IPS-18c (cell line): ENCODE measurements around the gene KCNN2.
A peak's percentile ranks its signal among the peaks of the same experiment; 100 is the strongest.

Experiments used
- H3K4me3 ChIP-seq: 2 replicates; pipeline ENCODE4 v1.7.0; 2013; ENCODE audit warnings: low read depth, mild to moderate bottlenecking, low read length, moderate library complexity; ENCODE audit not compliant: insufficient read depth
- H3K9me3 ChIP-seq: one replicate; pipeline ENCODE4 v1.6.1; 2013; ENCODE audit warnings: mild to moderate bottlenecking, low read length, moderate library complexity; ENCODE audit not compliant: control insufficient read depth, insufficient read depth

KCNN2 gene

DNA sequence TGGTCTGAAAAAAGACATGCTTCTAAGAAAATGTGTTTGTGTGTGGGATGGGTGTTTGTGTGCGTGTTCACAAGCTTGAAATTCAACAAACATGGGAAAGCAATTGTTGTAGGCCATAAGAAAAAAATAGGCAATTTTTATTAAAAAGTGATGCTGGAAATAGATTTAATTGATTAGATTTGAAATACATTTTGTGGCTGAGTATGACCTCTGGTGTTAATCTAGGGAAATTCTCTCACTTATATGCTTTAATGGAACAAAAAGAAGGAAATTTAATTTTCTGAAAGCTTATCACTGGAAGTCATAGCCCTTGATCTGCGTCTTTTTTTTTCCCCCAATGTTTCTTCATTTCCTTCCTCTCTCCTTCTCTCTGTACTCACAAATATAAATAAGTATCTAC lies 3.5 kb upstream of the KCNN2 start:
- Histone ChIP-seq H3K4me3 (no peak overlapping the region), H3K9me3 (no peaks in the 10 kb centered on the region)

DNA sequence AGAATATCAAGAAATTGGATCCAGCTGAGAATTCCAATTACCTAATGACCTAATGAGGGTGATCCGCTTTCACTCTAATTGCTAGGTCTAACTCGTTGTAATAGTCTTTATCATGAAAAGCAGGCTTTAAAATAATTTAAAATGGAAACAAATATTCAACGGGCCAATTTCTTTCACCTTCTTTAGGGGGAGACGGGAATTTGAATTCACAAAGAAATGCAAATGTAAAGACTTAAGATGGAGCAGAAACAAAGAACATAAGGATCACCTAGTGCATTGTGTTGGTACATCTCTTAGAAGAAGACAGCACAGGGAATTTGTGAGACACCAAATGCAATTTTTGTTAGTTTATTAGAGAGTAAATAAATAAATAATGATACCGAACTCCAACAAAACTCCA lies 1.5 kb upstream of the KCNN2 start:
- Histone ChIP-seq H3K9me3 (no peaks in the 10 kb centered on the region), H3K4me3 (peak overlapping the region; percentile 93; the same call in 1 of the 2 replicates)

DNA sequence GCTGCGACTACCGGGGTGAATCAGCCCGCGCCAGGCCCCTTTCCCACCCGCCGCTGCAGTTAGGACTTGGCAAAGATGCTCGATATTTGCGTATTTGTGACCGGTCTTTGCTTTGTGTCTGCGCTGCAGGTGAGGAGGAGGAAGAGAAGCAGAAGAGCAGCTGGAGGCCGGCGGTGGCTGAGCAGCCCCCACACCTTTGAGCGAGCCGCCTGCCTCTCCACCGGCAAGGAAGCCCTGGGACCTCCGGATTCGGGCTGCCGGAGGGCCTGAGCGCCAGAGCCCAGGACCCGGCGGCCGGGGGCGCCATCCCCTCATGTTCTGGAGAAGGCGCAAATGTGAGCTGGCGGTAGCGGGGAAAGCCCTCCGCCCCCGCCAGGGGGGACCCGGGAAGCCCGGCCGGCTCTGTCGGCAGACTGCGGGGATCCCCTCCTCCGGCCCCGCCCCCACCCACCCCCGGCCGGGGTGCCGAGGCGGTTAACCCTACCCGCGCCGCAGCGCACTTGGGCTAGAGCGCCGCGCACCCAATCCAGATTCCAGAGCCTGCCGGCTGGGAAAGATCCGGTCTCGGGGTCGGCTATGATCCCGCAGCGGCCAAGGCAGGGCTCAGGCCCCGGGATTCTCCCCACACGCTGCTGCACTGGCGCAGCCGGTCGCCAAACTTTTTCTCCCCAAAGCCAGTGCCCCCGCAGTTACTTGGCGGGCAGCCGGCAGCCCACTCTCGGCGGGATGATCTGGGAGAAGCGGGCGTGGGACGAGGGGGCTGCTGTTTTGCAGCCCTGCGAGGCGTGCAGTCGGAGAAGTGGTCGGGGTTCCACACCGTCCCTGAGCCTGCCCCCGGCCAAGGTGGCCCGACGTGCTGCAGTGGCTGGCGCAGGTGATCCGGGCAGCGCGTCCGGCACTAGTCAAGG lies 800 bp upstream of the KCNN2 start:
- Histone ChIP-seq H3K4me3 (peak overlapping the region; percentile 93), H3K9me3 (no peaks in the 10 kb centered on the region)

DNA sequence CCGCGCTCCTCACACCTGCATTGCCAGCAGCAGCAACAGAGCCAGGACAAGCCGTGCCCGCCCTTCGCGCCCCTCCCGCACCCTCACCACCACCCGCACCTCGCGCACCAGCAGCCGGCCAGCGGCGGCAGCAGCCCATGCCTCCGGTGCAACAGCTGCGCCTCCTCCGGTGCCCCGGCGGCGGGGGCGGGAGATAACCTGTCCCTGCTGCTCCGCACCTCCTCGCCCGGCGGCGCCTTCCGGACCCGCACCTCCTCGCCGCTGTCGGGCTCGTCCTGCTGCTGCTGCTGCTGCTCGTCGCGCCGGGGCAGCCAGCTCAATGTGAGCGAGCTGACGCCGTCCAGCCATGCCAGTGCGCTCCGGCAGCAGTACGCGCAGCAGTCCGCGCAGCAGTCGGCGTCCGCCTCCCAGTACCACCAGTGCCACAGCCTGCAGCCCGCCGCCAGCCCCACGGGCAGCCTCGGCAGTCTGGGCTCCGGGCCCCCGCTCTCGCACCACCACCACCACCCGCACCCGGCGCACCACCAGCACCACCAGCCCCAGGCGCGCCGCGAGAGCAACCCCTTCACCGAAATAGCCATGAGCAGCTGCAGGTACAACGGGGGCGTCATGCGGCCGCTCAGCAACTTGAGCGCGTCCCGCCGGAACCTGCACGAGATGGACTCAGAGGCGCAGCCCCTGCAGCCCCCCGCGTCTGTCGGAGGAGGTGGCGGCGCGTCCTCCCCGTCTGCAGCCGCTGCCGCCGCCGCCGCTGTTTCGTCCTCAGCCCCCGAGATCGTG lies 517 bp downstream of the KCNN2 start:
- H3K4me3 ChIP-seq, result peak overlapping the region; percentile 93
- H3K9me3 ChIP-seq, result no peaks in the 10 kb centered on the region

DNA sequence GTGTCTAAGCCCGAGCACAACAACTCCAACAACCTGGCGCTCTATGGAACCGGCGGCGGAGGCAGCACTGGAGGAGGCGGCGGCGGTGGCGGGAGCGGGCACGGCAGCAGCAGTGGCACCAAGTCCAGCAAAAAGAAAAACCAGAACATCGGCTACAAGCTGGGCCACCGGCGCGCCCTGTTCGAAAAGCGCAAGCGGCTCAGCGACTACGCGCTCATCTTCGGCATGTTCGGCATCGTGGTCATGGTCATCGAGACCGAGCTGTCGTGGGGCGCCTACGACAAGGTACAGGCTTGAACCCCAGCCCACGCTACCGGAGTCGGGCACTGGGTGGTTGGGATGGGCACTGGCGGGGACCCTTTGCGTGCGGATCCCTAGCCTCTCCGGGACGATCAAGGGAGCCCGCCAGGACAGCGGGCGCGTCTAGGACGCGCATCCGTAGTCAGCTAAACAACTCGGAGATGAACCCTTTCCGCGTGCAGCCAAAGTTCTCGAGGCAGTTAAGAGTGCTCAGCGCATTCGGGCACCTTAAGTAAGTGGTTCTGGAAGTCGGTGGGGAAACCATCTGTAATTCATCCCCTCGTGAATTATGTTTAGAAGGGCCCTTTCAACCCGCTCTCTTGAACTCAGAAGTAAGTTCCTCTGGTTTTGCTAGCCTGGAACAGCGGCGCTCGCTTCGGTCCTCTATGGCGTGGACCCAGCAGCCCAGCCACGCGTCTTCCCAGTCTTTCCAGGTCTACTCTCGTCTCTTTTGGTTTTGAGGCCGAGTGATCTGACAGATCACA lies 1.3 kb downstream of the KCNN2 start:
- Histone ChIP-seq H3K9me3 (no peaks in the 10 kb centered on the region), H3K4me3 (peak overlapping the region; percentile 93)

DNA sequence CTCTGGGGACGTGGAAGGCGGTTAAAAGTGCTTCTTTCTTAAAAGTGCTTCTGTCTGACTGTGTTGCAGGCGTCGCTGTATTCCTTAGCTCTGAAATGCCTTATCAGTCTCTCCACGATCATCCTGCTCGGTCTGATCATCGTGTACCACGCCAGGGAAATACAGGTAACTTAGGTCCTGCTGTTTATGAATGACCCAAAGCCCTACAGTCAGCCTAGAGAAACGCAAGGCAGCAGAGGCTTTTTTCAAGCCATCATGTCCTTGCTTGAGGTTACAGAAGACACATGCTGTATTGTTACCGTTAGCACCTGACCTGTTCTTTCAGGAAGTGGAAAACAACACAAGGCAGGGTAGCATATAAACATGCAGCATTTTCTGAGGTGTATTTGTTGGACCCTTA lies 2.0 kb downstream of the KCNN2 start:
- peak overlapping the region; percentile 93 for H3K4me3 ChIP-seq
- H3K9me3 ChIP-seq, result no peaks in the 10 kb centered on the region

DNA sequence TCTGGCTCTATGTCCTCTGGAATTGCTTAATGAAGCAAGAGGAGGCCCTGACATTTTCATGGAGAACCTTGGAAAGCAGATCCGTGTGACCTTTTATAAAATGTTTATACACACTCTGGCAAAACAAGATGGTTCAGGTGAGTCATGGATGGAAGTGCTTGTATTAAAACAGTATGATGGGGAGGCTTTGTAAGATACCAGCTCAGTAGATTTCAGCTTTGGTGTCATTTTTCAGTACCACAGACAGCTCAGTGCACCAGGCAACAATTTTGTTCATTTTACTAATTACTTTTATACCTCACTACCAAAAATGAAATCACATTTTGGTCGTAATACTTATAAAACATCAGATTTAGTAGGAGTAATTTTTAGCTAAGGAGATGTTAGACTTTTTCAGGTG lies 5.2 kb downstream of the KCNN2 start:
- no peaks in the 10 kb centered on the region for H3K9me3 ChIP-seq
- no peak overlapping the region for H3K4me3 ChIP-seq

DNA sequence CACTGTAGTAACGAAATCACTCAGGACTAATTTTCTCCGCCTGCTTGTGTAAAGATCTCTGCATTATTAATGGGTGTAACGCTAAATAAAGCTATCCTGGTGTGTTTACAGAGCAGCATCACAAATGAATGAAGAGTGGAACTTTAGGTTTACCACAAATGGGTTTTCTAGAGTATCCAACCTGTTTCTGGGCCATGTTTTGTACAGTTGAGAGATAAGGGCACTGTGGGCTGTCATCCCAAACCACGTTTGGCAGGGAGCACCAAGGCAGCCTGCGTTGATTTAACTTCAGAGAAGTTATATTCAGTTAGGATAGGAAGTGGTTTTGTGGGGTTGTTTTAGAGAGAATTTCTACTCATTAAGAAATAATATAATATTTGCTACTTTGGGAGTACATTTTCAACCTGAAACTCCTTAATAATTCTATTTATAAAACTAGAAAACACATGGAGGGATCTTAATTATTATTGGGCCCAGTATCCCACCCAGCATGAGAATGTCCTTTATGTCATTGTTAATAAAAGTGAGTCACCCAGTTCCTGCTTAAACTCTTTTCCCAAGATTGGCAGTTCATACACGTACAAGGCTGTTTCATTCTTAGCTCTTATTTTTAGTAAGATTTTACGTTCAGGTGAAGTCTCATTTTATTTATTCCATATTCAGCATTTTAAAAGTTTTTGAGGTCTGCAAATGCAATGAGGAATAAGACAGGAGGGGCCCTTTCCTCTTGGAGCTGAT lies 8.0 kb downstream of the KCNN2 start:
- no peak overlapping the region for H3K4me3 ChIP-seq
- no peaks in the 10 kb centered on the region for H3K9me3 ChIP-seq

DNA sequence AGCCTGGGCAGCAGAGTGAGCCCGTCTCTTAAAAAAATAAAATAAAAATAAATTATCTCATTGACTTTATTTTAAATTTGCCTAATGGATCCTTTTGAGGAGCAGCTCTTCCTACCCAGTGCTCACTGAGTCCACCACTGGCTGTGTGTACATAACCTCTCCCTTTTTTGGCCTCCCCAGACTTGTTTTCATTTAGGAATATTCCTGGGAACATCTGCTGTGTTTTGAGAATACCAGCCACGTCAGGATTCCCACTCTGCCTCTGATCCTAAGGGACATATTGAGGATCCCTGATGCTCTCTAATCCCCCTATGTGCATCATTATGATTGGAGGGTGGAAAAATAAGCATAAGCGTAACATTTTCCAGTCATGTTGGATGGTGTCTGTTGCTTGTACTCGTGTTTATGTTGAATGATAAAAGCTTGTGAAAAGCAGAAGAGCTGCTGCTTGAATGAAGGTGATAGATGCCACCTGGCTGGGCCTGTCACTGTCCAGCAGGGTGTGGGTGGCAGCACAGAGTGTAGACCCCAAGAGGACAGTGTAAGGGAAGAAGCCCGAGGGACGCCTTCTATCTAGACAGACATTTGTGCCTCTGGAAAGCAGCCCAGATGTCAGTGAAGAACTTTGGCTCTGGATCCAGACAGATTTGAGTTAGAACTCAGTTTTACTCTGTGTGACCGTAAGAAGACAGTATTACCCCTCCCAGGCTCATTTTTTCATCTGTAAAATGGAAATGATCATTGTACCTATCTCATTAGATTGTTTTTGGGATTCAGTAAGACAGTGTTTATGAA lies 15.4 kb downstream of the KCNN2 start:
- Histone ChIP-seq H3K9me3 (no peaks in the 10 kb centered on the region), H3K4me3 (no peak overlapping the region)

DNA sequence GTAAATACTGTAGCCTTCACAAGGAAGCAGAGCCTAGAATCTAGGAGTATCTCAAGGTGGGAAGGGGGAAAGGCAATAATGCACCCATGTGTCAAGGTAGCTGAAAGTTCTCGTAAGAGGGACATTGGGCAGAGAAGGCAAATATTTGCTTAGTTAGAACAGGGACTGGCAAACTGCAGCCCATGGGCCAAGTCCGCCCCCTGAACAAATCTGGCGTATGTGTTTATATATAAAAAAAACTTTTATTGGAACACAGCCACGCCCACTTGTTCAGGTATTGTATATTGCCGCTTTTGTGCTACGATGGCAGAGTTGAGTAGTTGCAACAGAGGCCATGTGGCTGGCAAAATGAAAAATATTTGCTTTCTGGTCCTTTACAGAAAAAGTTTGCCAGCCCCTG lies 16.1 kb downstream of the KCNN2 start:
- no peaks in the 10 kb centered on the region for H3K9me3 ChIP-seq
- no peak overlapping the region for H3K4me3 ChIP-seq

DNA sequence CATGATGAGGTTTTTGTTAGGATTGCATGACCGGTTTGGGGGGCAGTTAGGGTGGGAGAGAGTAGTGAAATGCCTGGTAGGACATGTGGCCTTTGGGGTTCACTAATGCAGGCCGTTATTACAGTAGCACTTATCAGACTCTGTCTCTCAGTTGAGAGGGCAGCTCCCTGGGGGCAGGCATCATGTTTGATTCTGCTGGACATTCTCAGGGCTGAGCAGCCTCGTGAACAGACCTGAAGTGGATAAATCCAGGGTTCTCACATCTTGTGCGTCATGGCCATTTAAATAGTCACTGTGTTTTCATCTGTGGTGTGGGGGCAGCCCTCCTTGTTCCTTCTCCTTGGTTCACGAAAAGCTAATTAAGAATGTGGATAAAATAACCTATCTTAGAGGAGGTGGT lies 18.9 kb downstream of the KCNN2 start:
- H3K9me3 ChIP-seq, result no peaks in the 10 kb centered on the region
- H3K4me3 ChIP-seq, result no peak overlapping the region

DNA sequence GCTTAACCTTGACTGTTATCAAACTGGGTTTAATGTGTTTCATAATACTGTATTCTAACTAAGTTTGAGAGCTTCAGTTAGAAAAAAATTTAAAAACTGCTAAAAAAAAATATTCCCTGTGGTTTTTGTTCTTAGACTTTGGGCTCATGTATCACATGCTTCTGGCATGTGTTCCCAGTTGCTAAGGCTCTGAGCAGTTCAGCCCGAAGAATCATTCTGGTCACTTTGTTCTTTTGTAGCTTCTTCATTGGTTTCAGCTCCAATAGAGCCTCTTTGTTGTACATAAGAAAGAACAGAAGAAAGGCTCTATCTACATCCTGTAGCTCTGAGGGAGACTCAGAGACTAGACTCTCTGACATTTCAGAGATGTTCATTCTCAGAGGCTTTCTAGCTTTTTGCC lies 25.6 kb downstream of the KCNN2 start:
- no peaks in the 10 kb centered on the region for H3K9me3 ChIP-seq

DNA sequence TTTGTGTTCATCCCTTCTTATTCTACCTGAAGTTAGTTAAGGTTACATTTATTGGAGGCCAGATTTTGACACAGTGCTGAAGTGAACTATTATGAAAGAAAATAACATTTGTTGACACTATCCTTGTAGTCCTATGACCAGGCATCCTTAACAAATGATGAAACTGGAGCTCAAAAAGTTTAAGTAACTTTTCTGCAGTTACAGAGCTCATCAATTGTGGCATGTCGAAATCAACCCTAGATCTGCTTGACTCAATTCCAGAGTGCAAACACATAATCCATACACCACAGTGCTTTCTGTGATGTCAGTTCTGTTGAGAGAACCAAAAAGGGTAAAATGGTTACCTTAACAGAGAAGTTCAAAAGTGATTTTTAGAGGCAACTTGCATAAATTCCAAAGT lies 28.6 kb downstream of the KCNN2 start:
- Histone ChIP-seq H3K4me3 (no peak overlapping the region), H3K9me3 (no peaks in the 10 kb centered on the region)

More for the DNA sequence above, 25.6 kb downstream of the KCNN2 start:
- no peak overlapping the region for H3K4me3 ChIP-seq

DNA sequence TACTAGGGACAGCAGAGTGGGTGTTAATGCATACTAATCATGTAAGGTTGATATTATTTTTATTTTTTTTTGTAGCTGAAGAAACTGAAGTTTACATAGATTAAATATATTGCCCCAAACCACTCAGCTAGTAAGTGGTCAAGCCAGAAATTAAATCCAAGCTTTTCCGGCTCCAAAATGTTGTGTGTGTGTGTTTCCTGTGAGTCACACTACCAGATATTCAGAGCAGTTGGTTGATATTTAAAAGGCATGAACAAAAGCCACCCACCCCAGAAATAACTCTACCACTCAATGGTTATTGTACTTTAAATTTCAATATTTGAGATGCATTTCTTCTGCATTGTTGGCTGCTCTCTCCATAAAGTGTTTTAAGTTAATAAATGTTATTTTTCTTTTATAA lies 29.5 kb downstream of the KCNN2 start:
- H3K4me3 ChIP-seq, result no peak overlapping the region
- H3K9me3 ChIP-seq, result no peaks in the 10 kb centered on the region

DNA sequence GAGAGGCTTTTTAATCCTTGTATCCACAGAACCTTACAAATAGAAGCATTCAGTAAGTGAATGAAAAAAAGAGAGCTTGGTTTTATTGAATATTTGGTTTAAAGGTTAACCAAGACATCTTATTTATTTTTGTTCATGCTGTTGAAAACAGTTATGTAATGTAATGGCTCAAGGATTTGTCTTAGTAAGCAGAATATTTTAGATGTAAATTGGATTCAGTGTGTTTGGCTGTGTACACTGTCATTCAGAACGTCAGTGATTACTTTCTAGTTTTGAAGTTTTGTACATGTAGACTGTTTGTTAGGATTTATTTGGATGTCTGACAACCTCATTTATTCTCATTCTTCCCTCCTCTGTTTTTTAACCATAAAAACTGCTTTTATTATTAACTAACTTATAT lies 31.3 kb downstream of the KCNN2 start:
- no peaks in the 10 kb centered on the region for H3K9me3 ChIP-seq

DNA sequence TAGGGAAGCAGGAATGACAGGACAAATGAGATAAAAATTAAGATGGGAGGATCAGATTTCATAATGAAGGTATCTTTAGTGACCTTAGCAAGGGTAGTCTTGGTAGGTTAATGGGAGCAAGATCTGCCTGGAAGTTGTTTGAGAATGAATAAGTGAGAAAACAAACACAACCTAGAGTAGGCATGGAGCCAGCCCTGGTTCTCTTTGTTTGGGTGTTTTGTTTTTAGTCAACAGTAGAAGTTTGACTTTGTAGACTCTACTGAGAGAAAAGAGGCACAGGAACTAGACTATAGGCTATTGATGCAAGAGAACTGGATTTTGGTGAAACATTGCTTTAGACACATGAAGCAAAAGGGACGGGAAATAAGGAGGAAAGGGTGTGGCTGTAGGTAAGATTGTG lies 40.3 kb downstream of the KCNN2 start:
- H3K4me3 ChIP-seq, result no peak overlapping the region

More for the DNA sequence above, 31.3 kb downstream of the KCNN2 start:
- H3K4me3 ChIP-seq, result no peak overlapping the region

More for the DNA sequence above, 40.3 kb downstream of the KCNN2 start:
- no peaks in the 10 kb centered on the region for H3K9me3 ChIP-seq
